ENCODE data around the gene MOCS1. TPM values are rescaled to one million over a fixed set of nuclear protein-coding genes. Genes with fewer than 3 reads are reported as not detected.

Gene MOCS1
- polyA plus RNA-seq, 3 donors = 0.05 to 0.26 (median 0.12) TPM

- Histone ChIP-seq H3K4me2 (replicated peaks; ENCODE audit: extremely low read depth, low read length, poor library complexity, severe bottlenecking) (no peak overlapping the region), H2AFZ (ENCODE audit: insufficient read depth, low read depth, low read length, poor library complexity, severe bottlenecking) (no peak overlapping the region), H4K20me1 (ENCODE audit: insufficient read depth, low read length) (no peaks in the 10 kb centered on the region), H3K4me1 (ENCODE audit: control insufficient read depth in 1 of 2, insufficient read depth in 2 of 2, low read length in 2 of 2) (no peaks in the 10 kb centered on the region), H3K27me3 (ENCODE audit: control insufficient read depth in 2 of 2, insufficient read depth in 2 of 2, low read length in 2 of 2) (no peaks in the 10 kb centered on the region), H3K9me3 (replicated peaks in 1 of 2; ENCODE audit: control insufficient read depth in 1 of 2, insufficient read depth in 1 of 2, low read length in 2 of 2) (no peaks in the 10 kb centered on the region), H3K36me3 (replicated peaks in 1 of 2; ENCODE audit: control insufficient read depth in 1 of 2, insufficient read depth in 2 of 2, low read length in 2 of 2) (no peaks in the 10 kb centered on the region), H3K4me3 (replicated peaks in 1 of 3; ENCODE audit: low read depth in 2 of 3, low read length in 3 of 3) (no peak overlapping the region), H3K27ac (ENCODE audit: low read depth in 1 of 2, low read length in 2 of 2) (no peak overlapping the region), H3K79me2 (ENCODE audit: insufficient read depth, low read length) (no peaks in the 10 kb centered on the region), H3K9ac (ENCODE audit: insufficient read depth, low read length, poor library complexity, severe bottlenecking) (no peak overlapping the region)
- Mint-ChIP-seq H3K9me3 (peaks cover 0 to 2% (median 0%) of the 10 kb centered on the region in 7 donors), H3K27ac (no peak overlapping the region), H3K4me3 (no peak overlapping the region), H3K27me3 (ENCODE audit: low read depth in 3 of 3) (peaks cover 0 to 2% (median 1%) of the 10 kb centered on the region in 3 donors), H3K4me1 (no peaks in the 10 kb centered on the region), H3K36me3 (no peaks in the 10 kb centered on the region)
- no peak for DNase-seq
- no peak for TF ChIP-seq CTCF (IDR thresholded peaks at IDR 0.05)
- intact Hi-C loops (cut with micrococcal nuclease) = no loop called here
These were observed 48.9 kb upstream of the MOCS1 start for GRCh38 chr6:39983193-39983592.

- H3K79me2 ChIP-seq (ENCODE audit: insufficient read depth, low read length) = no peaks in the 10 kb centered on the region
- H3K27ac ChIP-seq (ENCODE audit: low read depth in 1 of 2, low read length in 2 of 2) = no peak overlapping the region
- H3K4me1 ChIP-seq (ENCODE audit: control insufficient read depth in 1 of 2, insufficient read depth in 2 of 2, low read length in 2 of 2) = no peaks in the 10 kb centered on the region
- peaks cover 0 to 2% (median 0%) of the 10 kb centered on the region in 7 donors for H3K9me3 Mint-ChIP-seq
- H3K27ac Mint-ChIP-seq = no peak overlapping the region
- no peak overlapping the region for H3K4me2 ChIP-seq (replicated peaks; ENCODE audit: extremely low read depth, low read length, poor library complexity, severe bottlenecking)
- H3K27me3 Mint-ChIP-seq (ENCODE audit: low read depth in 3 of 3) = peaks cover 0 to 2% (median 1%) of the 10 kb centered on the region in 3 donors
- H3K4me3 ChIP-seq (replicated peaks in 1 of 3; ENCODE audit: low read depth in 2 of 3, low read length in 3 of 3) = no peak overlapping the region
- H3K27me3 ChIP-seq (ENCODE audit: control insufficient read depth in 2 of 2, insufficient read depth in 2 of 2, low read length in 2 of 2) = no peaks in the 10 kb centered on the region
- no peak for TF ChIP-seq CTCF (IDR thresholded peaks at IDR 0.05)
- H3K4me1 Mint-ChIP-seq = no peaks in the 10 kb centered on the region
- intact Hi-C loops (cut with micrococcal nuclease) = no loop called here
- H3K36me3 ChIP-seq (replicated peaks in 1 of 2; ENCODE audit: control insufficient read depth in 1 of 2, insufficient read depth in 2 of 2, low read length in 2 of 2) = no peaks in the 10 kb centered on the region
- no peaks in the 10 kb centered on the region for H3K9me3 ChIP-seq (replicated peaks in 1 of 2; ENCODE audit: control insufficient read depth in 1 of 2, insufficient read depth in 1 of 2, low read length in 2 of 2)
- no peak overlapping the region for H3K4me3 Mint-ChIP-seq
- no peak overlapping the region for H2AFZ ChIP-seq (ENCODE audit: insufficient read depth, low read depth, low read length, poor library complexity, severe bottlenecking)
- H4K20me1 ChIP-seq (ENCODE audit: insufficient read depth, low read length) = no peaks in the 10 kb centered on the region
- DNase-seq = no peak
- H3K9ac ChIP-seq (ENCODE audit: insufficient read depth, low read length, poor library complexity, severe bottlenecking) = no peak overlapping the region
- H3K36me3 Mint-ChIP-seq = no peaks in the 10 kb centered on the region
These were observed 48.5 kb upstream of the MOCS1 start for GRCh38 chr6:39982720-39983119.
